ENCODE measurements around the gene RNF224.

GRCh38 chr9:137218212-137218753 is 9.0 kb upstream of the RNF224 start:
- no peak for TF ChIP-seq REST (IDR thresholded peaks at IDR 0.05)
- TF ChIP-seq CTCF (IDR thresholded peaks at IDR 0.05; ENCODE audit: low read depth, low read length, missing input control): no peak
- no peak for TF ChIP-seq MAX (IDR thresholded peaks at IDR 0.05)
- TF ChIP-seq JUND (IDR thresholded peaks at IDR 0.05): no peak
- no peak for TF ChIP-seq TAF1 (conservative IDR thresholded peaks at IDR 0.05)
- no peak for TF ChIP-seq RAD21 (IDR thresholded peaks at IDR 0.05)
- TF ChIP-seq, protein P1, sequence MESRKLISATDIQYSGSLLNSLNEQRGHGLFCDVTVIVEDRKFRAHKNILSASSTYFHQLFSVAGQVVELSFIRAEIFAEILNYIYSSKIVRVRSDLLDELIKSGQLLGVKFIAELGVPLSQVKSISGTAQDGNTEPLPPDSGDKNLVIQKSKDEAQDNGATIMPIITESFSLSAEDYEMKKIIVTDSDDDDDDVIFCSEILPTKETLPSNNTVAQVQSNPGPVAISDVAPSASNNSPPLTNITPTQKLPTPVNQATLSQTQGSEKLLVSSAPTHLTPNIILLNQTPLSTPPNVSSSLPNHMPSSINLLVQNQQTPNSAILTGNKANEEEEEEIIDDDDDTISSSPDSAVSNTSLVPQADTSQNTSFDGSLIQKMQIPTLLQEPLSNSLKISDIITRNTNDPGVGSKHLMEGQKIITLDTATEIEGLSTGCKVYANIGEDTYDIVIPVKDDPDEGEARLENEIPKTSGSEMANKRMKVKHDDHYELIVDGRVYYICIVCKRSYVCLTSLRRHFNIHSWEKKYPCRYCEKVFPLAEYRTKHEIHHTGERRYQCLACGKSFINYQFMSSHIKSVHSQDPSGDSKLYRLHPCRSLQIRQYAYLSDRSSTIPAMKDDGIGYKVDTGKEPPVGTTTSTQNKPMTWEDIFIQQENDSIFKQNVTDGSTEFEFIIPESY (IDR thresholded peaks at IDR 0.05): no peak
- no peak for TF ChIP-seq EGR1 (IDR thresholded peaks at IDR 0.05; ENCODE audit: low read depth in 2 of 2)
- TF ChIP-seq SP1 (IDR thresholded peaks at IDR 0.05): no peak
- TF ChIP-seq GABPA (IDR thresholded peaks at IDR 0.05 in 1 of 2, conservative IDR thresholded peaks at IDR 0.05 in 1 of 2): no peak
- no peak for TF ChIP-seq NR2F2 (IDR thresholded peaks at IDR 0.05)
- TF ChIP-seq YY1 (IDR thresholded peaks at IDR 0.05): no peak
